Stomach (tissue), 4 donors: Measurements from ENCODE around the gene ZNF318.

ENCODE experiments used
- CTCF ChIP-seq, 7 experiments: fragments of 450-650 bp in 4 of 7; fragments of 200-600 bp in 3 of 7; sonication (generic) in 3 of 7; IDR thresholded peaks; one replicate each; pipeline ENCODE4 v1.5.1; 2016 to 2019; ENCODE audit warnings: antibody characterized with exemption in 7 of 7, control low read depth in 2 of 7, mild to moderate bottlenecking in 1 of 7
- EP300 ChIP-seq: sonication (generic); formaldehyde crosslinking; IDR thresholded peaks from one replicate; pipeline ENCODE4 v1.6.1; 2017; ENCODE audit warnings: antibody characterized with exemption
- POLR2A ChIP-seq, 4 donors: fragments of 450-650 bp; IDR thresholded peaks; one replicate each; pipeline ENCODE4 v1.6.1; 2016; ENCODE audit warnings: antibody characterized with exemption in 4 of 4, control low read depth in 2 of 4, mild to moderate bottlenecking in 1 of 4, moderate library complexity in 1 of 4

- TF ChIP-seq CTCF (IDR thresholded peaks at IDR 0.05) (no peak), POLR2A (IDR thresholded peaks at IDR 0.05) (no peak), EP300 (no peak)
Observed at GRCh38 chr6:43307451-43308100, 61.9 kb downstream of the ZNF318 start.
